ENCODE data around the gene ENGASE.

The ENGASE gene

GRCh38 chr17:79031996-79032875 lies 42.4 kb upstream of the ENGASE start:
- Histone ChIP-seq H3K9me3 (ENCODE audit: control insufficient read depth, insufficient read depth, low read depth, low read length) (no peaks in the 10 kb centered on the region), H3K4me3 (ENCODE audit: low read depth, low read length) (no peak overlapping the region), H3K9ac (ENCODE audit: low read length) (no peak overlapping the region), H3K27me3 (ENCODE audit: control insufficient read depth, insufficient read depth, low read length) (peaks cover 42% of the 10 kb centered on the region), H3K36me3 (ENCODE audit: control insufficient read depth, insufficient read depth, low read length) (no peaks in the 10 kb centered on the region), H3K4me1 (ENCODE audit: control insufficient read depth, insufficient read depth, low read length) (no peaks in the 10 kb centered on the region; the same call in 1 of the 2 replicates), H3K27ac (ENCODE audit: low read depth, low read length) (no peak overlapping the region)

DNA sequence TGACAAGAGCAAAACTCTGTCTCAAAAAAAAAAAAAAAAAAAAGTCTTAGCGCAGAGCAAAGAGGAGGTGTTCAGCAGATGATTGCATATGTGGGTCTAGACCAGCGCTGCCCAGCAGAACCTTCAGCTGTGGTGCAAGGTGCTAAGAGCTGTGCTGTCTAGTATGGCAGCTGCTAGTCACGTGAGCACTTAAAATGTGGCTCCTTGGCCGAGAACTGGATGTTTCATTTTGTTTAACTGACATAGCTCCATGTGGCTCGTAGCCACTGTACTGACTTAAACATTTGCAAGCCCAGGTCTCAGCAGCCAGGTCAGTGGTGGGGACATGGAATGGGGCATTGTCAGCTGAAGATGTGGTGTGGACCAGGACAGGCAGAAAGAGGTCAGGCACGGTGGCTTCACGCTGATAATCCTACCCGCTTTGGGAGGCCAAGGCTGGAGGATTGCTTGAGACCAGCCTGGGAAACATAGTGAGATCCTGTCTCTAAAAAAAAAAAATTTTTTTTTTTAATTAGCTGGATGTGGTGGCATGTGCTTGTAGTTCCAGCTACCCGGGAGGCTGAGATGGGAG lies 41.5 kb upstream of the ENGASE start:
- no peaks in the 10 kb centered on the region for H3K4me1 ChIP-seq (ENCODE audit: control insufficient read depth, insufficient read depth, low read length)
- peaks cover 33% of the 10 kb centered on the region for H3K27me3 ChIP-seq (ENCODE audit: control insufficient read depth, insufficient read depth, low read length)
- no peak overlapping the region for H3K27ac ChIP-seq (ENCODE audit: low read depth, low read length)
- no peaks in the 10 kb centered on the region for H3K36me3 ChIP-seq (ENCODE audit: control insufficient read depth, insufficient read depth, low read length)
- no peaks in the 10 kb centered on the region for H3K9me3 ChIP-seq (ENCODE audit: control insufficient read depth, insufficient read depth, low read depth, low read length)
- no peak overlapping the region for H3K4me3 ChIP-seq (ENCODE audit: low read depth, low read length)
- H3K9ac ChIP-seq (ENCODE audit: low read length): no peak overlapping the region

DNA sequence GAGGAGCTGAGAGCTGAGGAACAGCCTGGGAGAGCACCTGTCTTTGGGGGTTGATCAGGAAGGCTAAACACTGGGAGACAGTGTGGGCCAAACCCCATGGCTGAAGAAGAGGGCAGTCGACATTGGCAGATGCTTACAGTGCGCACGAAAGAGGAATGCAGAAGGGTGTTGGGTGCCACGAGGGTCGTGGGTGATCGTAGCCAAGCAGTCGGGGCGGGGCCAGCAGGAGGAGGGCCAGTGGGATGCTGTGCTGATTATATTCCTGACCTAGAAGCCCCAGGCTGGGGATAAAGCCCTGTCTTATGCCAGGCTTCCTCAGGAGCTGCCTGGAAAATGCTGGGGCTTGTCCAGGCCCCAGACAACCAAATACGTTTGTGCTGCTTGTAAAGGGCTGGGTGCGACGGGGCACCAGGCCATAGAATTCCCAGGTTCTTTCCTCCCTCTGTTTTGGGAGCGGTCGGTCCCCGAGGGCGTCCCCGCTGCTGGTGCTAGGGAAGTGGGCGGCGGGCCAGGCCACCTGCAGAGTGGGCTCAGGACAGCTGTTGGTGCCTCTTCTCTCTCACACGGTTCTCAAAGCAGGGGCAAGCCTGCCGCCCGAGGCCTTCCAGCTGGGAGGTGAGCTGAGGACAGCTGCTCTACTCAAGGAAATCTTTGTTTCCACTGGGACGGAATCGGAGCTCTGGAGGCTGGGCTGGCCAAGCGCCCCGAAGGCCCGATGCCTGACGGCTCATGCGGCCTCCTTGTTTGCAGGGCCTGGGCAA lies 40.7 kb upstream of the ENGASE start:
- Histone ChIP-seq H3K4me1 (ENCODE audit: control insufficient read depth, insufficient read depth, low read length) (no peaks in the 10 kb centered on the region), H3K27ac (ENCODE audit: low read depth, low read length) (no peak overlapping the region), H3K36me3 (ENCODE audit: control insufficient read depth, insufficient read depth, low read length) (no peaks in the 10 kb centered on the region), H3K9me3 (ENCODE audit: control insufficient read depth, insufficient read depth, low read depth, low read length) (no peaks in the 10 kb centered on the region), H3K9ac (ENCODE audit: low read length) (no peak overlapping the region), H3K4me3 (ENCODE audit: low read depth, low read length) (no peak overlapping the region), H3K27me3 (ENCODE audit: control insufficient read depth, insufficient read depth, low read length) (peaks cover 25% of the 10 kb centered on the region)

DNA sequence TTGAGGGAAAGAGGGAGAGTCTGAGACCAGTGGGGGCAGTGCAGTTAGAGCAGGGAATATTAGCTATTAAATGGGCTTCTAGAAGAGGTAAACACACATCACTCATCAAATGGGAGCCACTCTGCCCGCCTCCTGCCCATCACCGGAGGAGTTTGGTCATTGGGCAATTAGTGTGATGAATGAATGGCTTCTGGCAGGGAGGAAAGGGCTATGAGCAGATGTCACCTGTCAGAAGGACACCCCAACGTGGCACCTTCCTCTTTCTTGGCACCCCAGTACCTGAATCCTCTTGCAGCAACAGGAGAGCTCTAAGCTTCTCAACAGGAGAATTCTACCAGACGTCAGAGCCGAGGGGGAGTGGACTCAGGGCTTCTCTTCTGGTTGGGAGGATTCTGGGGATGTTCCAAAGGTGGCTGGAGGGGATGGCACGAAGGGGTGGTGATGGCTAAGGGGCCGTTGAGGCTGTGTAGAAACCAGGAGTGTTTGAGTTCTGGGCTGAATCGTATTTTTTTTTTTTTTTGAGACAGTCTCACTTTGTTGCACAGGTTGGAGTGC lies 39.6 kb upstream of the ENGASE start:
- H3K9me3 ChIP-seq (ENCODE audit: control insufficient read depth, insufficient read depth, low read depth, low read length): no peaks in the 10 kb centered on the region

GRCh38 chr17:79035686-79036085 lies 38.9 kb upstream of the ENGASE start:
- Histone ChIP-seq H3K4me3 (ENCODE audit: low read depth, low read length) (no peak overlapping the region), H3K36me3 (ENCODE audit: control insufficient read depth, insufficient read depth, low read length) (no peaks in the 10 kb centered on the region), H3K27ac (ENCODE audit: low read depth, low read length) (no peak overlapping the region), H3K4me1 (ENCODE audit: control insufficient read depth, insufficient read depth, low read length) (no peaks in the 10 kb centered on the region), H3K9ac (ENCODE audit: low read length) (no peak overlapping the region), H3K9me3 (ENCODE audit: control insufficient read depth, insufficient read depth, low read depth, low read length) (no peaks in the 10 kb centered on the region), H3K27me3 (ENCODE audit: control insufficient read depth, insufficient read depth, low read length) (peaks cover 12% of the 10 kb centered on the region)

More for the DNA sequence above, 39.6 kb upstream of the ENGASE start:
- Histone ChIP-seq H3K4me3 (ENCODE audit: low read depth, low read length) (no peak overlapping the region), H3K9ac (ENCODE audit: low read length) (no peak overlapping the region), H3K36me3 (ENCODE audit: control insufficient read depth, insufficient read depth, low read length) (no peaks in the 10 kb centered on the region), H3K4me1 (ENCODE audit: control insufficient read depth, insufficient read depth, low read length) (no peaks in the 10 kb centered on the region), H3K27ac (ENCODE audit: low read depth, low read length) (no peak overlapping the region), H3K27me3 (ENCODE audit: control insufficient read depth, insufficient read depth, low read length) (peaks cover 14% of the 10 kb centered on the region)

DNA sequence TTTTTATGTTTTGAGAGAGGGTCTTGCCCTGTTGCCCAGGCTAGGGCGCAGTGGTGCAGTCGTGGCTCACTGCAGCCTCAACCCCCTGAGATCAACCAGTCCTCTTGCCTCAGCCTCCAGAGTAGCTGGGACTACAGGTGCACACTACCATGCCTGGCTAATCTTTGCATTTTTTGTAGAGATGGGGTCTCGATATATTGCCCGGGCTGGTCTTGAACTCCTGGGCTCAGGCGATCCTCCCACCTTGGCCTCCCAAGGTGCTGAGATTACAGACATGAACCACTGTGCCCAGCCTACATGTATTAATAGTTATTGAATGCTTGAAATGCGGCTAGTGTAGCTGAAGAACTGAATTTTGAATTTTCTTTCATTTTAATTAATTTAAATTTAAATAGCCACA lies 38.4 kb upstream of the ENGASE start:
- H3K36me3 ChIP-seq (ENCODE audit: control insufficient read depth, insufficient read depth, low read length): no peaks in the 10 kb centered on the region
- H3K9me3 ChIP-seq (ENCODE audit: control insufficient read depth, insufficient read depth, low read depth, low read length): no peaks in the 10 kb centered on the region
- H3K4me3 ChIP-seq (ENCODE audit: low read depth, low read length): no peak overlapping the region
- H3K4me1 ChIP-seq (ENCODE audit: control insufficient read depth, insufficient read depth, low read length): no peaks in the 10 kb centered on the region
- H3K27me3 ChIP-seq (ENCODE audit: control insufficient read depth, insufficient read depth, low read length): peaks cover 12% of the 10 kb centered on the region
- no peak overlapping the region for H3K27ac ChIP-seq (ENCODE audit: low read depth, low read length)
- no peak overlapping the region for H3K9ac ChIP-seq (ENCODE audit: low read length)

DNA sequence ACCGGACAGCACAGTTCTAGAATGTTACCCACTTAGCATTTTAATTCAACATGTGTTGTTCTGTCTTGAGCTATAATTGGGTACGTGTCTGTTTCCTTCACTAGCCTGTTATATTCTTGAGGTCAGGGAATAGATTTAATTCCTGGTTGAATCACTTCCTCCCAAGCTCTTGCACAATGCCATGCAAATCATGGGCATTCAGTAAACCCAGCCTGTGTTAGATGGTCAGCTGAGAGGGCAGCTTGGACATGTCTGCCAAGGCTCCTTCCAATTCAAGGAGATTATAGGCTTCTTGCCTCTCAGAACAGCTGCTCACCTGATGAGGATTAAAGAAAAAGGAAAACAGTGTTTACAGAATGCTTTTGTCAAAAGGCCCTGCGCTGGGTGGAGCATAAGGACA lies 38.0 kb upstream of the ENGASE start:
- H3K27ac ChIP-seq (ENCODE audit: low read depth, low read length): no peak overlapping the region
- H3K27me3 ChIP-seq (ENCODE audit: control insufficient read depth, insufficient read depth, low read length): peaks cover 10% of the 10 kb centered on the region

GRCh38 chr17:79038545-79039135 lies 36.0 kb upstream of the ENGASE start:
- Histone ChIP-seq H3K4me1 (ENCODE audit: control insufficient read depth, insufficient read depth, low read length) (no peaks in the 10 kb centered on the region), H3K9me3 (ENCODE audit: control insufficient read depth, insufficient read depth, low read depth, low read length) (peaks cover 4% of the 10 kb centered on the region; the same call in 1 of the 2 replicates), H3K36me3 (ENCODE audit: control insufficient read depth, insufficient read depth, low read length) (no peaks in the 10 kb centered on the region), H3K4me3 (ENCODE audit: low read depth, low read length) (no peak overlapping the region), H3K27ac (ENCODE audit: low read depth, low read length) (no peak overlapping the region), H3K27me3 (ENCODE audit: control insufficient read depth, insufficient read depth, low read length) (peaks cover under 1% of the 10 kb centered on the region; the same call in 1 of the 2 replicates), H3K9ac (ENCODE audit: low read length) (no peak overlapping the region)

More for the DNA sequence above, 38.0 kb upstream of the ENGASE start:
- Histone ChIP-seq H3K9ac (ENCODE audit: low read length) (no peak overlapping the region), H3K36me3 (ENCODE audit: control insufficient read depth, insufficient read depth, low read length) (no peaks in the 10 kb centered on the region), H3K4me3 (ENCODE audit: low read depth, low read length) (no peak overlapping the region), H3K4me1 (ENCODE audit: control insufficient read depth, insufficient read depth, low read length) (no peaks in the 10 kb centered on the region), H3K9me3 (ENCODE audit: control insufficient read depth, insufficient read depth, low read depth, low read length) (no peaks in the 10 kb centered on the region)

GRCh38 chr17:79039171-79039570 lies 35.5 kb upstream of the ENGASE start:
- Histone ChIP-seq H3K4me1 (ENCODE audit: control insufficient read depth, insufficient read depth, low read length) (no peaks in the 10 kb centered on the region), H3K27ac (ENCODE audit: low read depth, low read length) (no peak overlapping the region), H3K9ac (ENCODE audit: low read length) (no peak overlapping the region)

GRCh38 chr17:79039886-79040285 lies 34.7 kb upstream of the ENGASE start:
- Histone ChIP-seq H3K27ac (ENCODE audit: low read depth, low read length) (no peak overlapping the region), H3K9me3 (ENCODE audit: control insufficient read depth, insufficient read depth, low read depth, low read length) (peaks cover 4% of the 10 kb centered on the region; the same call in 1 of the 2 replicates), H3K4me1 (ENCODE audit: control insufficient read depth, insufficient read depth, low read length) (no peaks in the 10 kb centered on the region), H3K36me3 (ENCODE audit: control insufficient read depth, insufficient read depth, low read length) (no peaks in the 10 kb centered on the region), H3K27me3 (ENCODE audit: control insufficient read depth, insufficient read depth, low read length) (peaks cover 13% of the 10 kb centered on the region; the same call in 1 of the 2 replicates), H3K9ac (ENCODE audit: low read length) (no peak overlapping the region), H3K4me3 (ENCODE audit: low read depth, low read length) (no peak overlapping the region)

More at GRCh38 chr17:79039171-79039570, 35.5 kb upstream of the ENGASE start:
- H3K36me3 ChIP-seq (ENCODE audit: control insufficient read depth, insufficient read depth, low read length): no peaks in the 10 kb centered on the region
- H3K27me3 ChIP-seq (ENCODE audit: control insufficient read depth, insufficient read depth, low read length): peaks cover 5% of the 10 kb centered on the region; the same call in 1 of the 2 replicates
- H3K9me3 ChIP-seq (ENCODE audit: control insufficient read depth, insufficient read depth, low read depth, low read length): peaks cover 4% of the 10 kb centered on the region; the same call in 1 of the 2 replicates
- no peak overlapping the region for H3K4me3 ChIP-seq (ENCODE audit: low read depth, low read length)
